ENCODE data around the gene USP10. TPM values are rescaled to one million over a fixed set of nuclear protein-coding genes. Genes with fewer than 3 reads are reported as not detected.

Gene USP10
- total RNA-seq, 1 experiment from 2014 or later: 50.4 TPM

DNA sequence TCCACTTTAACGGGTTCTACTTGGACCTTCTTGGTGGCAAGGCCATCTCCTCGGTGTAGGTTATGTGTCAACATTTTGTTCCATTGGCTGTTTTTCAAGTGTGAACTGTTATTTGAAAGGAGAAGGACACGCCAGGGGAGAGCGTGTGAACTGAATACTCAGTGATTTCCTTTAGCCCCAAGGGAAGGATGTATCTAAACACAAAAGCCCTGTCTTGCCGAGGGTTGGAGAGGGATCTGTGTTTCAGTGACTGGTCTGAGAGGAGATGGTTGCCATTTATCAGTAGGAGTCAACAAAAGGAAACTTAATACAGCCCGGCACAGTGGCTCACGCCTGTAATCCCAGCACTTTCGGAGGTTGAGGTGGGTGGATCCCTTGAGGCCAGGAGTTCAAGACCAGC lies 50.0 kb downstream of the USP10 start:
- no peak overlapping the region for H2AFZ ChIP-seq (ENCODE audit: low read length)
- no peak overlapping the region for H3K9ac ChIP-seq (ENCODE audit: low read length)
- no peaks in the 10 kb centered on the region for H3K9me2 ChIP-seq (replicated peaks; ENCODE audit: low read length)
- H3K27ac ChIP-seq (ENCODE audit: low read length): no peak overlapping the region
- H3K79me2 ChIP-seq (ENCODE audit: low read length): peaks cover 94% of the 10 kb centered on the region
- no peaks in the 10 kb centered on the region for H3K9me3 ChIP-seq (ENCODE audit: low read length)
- H3K4me1 ChIP-seq (ENCODE audit: insufficient read depth, low read length): peaks cover 11% of the 10 kb centered on the region
- ChIA-PET POLR2A (ENCODE audit: unreplicated experiment) (interaction anchor here (0.6 kb wide), 1 partner anchor 157 kb away, joined by 3 read pairs; no protein-coding TSS in a partner anchor), CTCF (no interaction called here)
- TF ChIP-seq EZH2 (IDR thresholded peaks at IDR 0.05; ENCODE audit: low read length, unreplicated experiment) (no peak), EZH2phosphoT487 (IDR thresholded peaks at IDR 0.05; ENCODE audit: borderline replicate concordance, low read length) (no peak)
- TF ChIP-seq, protein P1, sequence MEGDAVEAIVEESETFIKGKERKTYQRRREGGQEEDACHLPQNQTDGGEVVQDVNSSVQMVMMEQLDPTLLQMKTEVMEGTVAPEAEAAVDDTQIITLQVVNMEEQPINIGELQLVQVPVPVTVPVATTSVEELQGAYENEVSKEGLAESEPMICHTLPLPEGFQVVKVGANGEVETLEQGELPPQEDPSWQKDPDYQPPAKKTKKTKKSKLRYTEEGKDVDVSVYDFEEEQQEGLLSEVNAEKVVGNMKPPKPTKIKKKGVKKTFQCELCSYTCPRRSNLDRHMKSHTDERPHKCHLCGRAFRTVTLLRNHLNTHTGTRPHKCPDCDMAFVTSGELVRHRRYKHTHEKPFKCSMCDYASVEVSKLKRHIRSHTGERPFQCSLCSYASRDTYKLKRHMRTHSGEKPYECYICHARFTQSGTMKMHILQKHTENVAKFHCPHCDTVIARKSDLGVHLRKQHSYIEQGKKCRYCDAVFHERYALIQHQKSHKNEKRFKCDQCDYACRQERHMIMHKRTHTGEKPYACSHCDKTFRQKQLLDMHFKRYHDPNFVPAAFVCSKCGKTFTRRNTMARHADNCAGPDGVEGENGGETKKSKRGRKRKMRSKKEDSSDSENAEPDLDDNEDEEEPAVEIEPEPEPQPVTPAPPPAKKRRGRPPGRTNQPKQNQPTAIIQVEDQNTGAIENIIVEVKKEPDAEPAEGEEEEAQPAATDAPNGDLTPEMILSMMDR (conservative IDR thresholded peaks at IDR 0.05; ENCODE audit: low read depth, low read length): no peak
- intact Hi-C loops (cut with micrococcal nuclease): no loop called here
- no peak overlapping the region for H3K4me2 ChIP-seq (ENCODE audit: low read length)
- no peak for ATAC-seq
- peaks cover 5% of the 10 kb centered on the region for H3K36me3 ChIP-seq (ENCODE audit: low read depth, low read length)
- no TSS peak for BruUV-seq (replicated peaks)
- no peaks in the 10 kb centered on the region for H3F3A ChIP-seq (ENCODE audit: low read length, unreplicated experiment)
- DNase-seq: no peak
- H3K27me3 ChIP-seq (ENCODE audit: low read length): no peaks in the 10 kb centered on the region
- peaks cover 24% of the 10 kb centered on the region for H4K20me1 ChIP-seq (ENCODE audit: low read length)
- no peak overlapping the region for H3K4me3 ChIP-seq (ENCODE audit: low read length)

DNA sequence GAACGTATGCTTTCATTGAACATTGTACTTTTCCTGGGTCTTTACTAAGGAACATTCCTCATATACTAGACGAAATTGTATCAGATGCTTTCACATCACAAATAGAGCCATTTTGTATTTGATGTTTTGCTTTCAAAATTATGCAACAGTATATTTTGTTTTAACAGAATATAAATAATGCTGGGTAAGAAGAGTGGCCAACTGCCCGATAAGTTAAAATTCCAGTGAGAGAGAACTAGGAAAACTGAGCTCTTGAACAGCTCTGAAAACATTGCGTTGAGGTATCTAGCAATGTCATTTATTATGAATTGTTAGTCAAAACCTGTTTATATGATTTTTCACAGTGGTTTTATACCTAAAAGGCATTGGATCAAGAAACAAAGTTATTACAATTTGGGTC lies 50.8 kb downstream of the USP10 start:
- CTCF ChIA-PET: interaction anchor here (0.6 kb wide), 1 partner anchor 21 kb away, joined by 4 read pairs; no protein-coding TSS in a partner anchor
- ATAC-seq (no peak), DNase-seq (no peak)
- no peak overlapping the region for H2AFZ ChIP-seq (ENCODE audit: low read length)
- peaks cover 11% of the 10 kb centered on the region for H3K4me1 ChIP-seq (ENCODE audit: insufficient read depth, low read length)
- H3K4me2 ChIP-seq (ENCODE audit: low read length): no peak overlapping the region
- intact Hi-C loops (cut with micrococcal nuclease): no loop called here
- no peak overlapping the region for H3K9ac ChIP-seq (ENCODE audit: low read length)
- no peaks in the 10 kb centered on the region for H3K9me3 ChIP-seq (ENCODE audit: low read length)
- H4K20me1 ChIP-seq (ENCODE audit: low read length): peaks cover 24% of the 10 kb centered on the region
- H3K27me3 ChIP-seq (ENCODE audit: low read length): no peaks in the 10 kb centered on the region
- peaks cover 96% of the 10 kb centered on the region for H3K79me2 ChIP-seq (ENCODE audit: low read length)
- no peaks in the 10 kb centered on the region for H3F3A ChIP-seq (ENCODE audit: low read length, unreplicated experiment)
- H3K9me2 ChIP-seq (replicated peaks; ENCODE audit: low read length): no peaks in the 10 kb centered on the region
- peaks cover under 1% of the 10 kb centered on the region for H3K36me3 ChIP-seq (ENCODE audit: low read depth, low read length)
- H3K27ac ChIP-seq (ENCODE audit: low read length): no peak overlapping the region
- TF ChIP-seq EZH2phosphoT487 (IDR thresholded peaks at IDR 0.05; ENCODE audit: borderline replicate concordance, low read length) (no peak), EZH2 (IDR thresholded peaks at IDR 0.05; ENCODE audit: low read length, unreplicated experiment) (no peak)
- TF ChIP-seq, protein P1 (conservative IDR thresholded peaks at IDR 0.05; ENCODE audit: low read depth, low read length): no peak
- no peak overlapping the region for H3K4me3 ChIP-seq (ENCODE audit: low read length)
- POLR2A ChIA-PET (ENCODE audit: unreplicated experiment): interaction anchor here (0.6 kb wide), 1 partner anchor 158 kb away, joined by 3 read pairs; no protein-coding TSS in a partner anchor
- BruUV-seq (replicated peaks): no TSS peak

DNA sequence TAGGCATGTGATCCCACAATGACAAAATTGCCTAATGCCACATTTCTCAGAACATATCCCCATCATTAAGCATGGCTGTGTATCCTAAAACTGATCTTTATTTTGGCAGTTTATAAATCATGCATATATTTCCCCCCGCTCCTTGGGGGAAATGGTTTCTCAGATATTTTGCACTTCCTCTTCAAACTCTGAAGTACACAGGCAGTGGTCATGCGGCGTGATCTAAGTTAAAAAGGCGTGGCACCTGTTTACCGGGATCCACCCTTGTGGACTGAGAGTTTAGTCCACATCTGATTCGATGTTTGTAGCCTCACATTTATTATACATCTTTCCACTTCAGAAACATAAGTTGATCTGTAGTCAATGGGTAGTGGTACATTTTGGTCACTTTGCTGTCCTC lies 51.4 kb downstream of the USP10 start:
- Histone ChIP-seq H3K4me1 (ENCODE audit: insufficient read depth, low read length) (peaks cover 11% of the 10 kb centered on the region), H3K27ac (ENCODE audit: low read length) (no peak overlapping the region), H3K36me3 (ENCODE audit: low read depth, low read length) (no peaks in the 10 kb centered on the region), H3K27me3 (ENCODE audit: low read length) (no peaks in the 10 kb centered on the region), H3K9me2 (replicated peaks; ENCODE audit: low read length) (no peaks in the 10 kb centered on the region), H4K20me1 (ENCODE audit: low read length) (peaks cover 23% of the 10 kb centered on the region), H3K79me2 (ENCODE audit: low read length) (peaks cover 96% of the 10 kb centered on the region), H3F3A (ENCODE audit: low read length, unreplicated experiment) (no peaks in the 10 kb centered on the region), H3K9me3 (ENCODE audit: low read length) (no peaks in the 10 kb centered on the region), H3K4me2 (ENCODE audit: low read length) (no peak overlapping the region), H3K4me3 (ENCODE audit: low read length) (no peak overlapping the region), H2AFZ (ENCODE audit: low read length) (no peak overlapping the region), H3K9ac (ENCODE audit: low read length) (no peak overlapping the region)
- TF ChIP-seq, protein P1 (conservative IDR thresholded peaks at IDR 0.05; ENCODE audit: low read depth, low read length): no peak
- TF ChIP-seq EZH2 (IDR thresholded peaks at IDR 0.05; ENCODE audit: low read length, unreplicated experiment) (no peak), EZH2phosphoT487 (IDR thresholded peaks at IDR 0.05; ENCODE audit: borderline replicate concordance, low read length) (no peak)
- ATAC-seq (no peak), DNase-seq (no peak)
- intact Hi-C loops (cut with micrococcal nuclease): no loop called here
- ChIA-PET CTCF (no interaction called here), POLR2A (ENCODE audit: unreplicated experiment) (no interaction called here)
- BruUV-seq (replicated peaks): no TSS peak

All from PC-3 (cell line).